A673 (cell line): ENCODE data around the gene SCTR. TPM values are rescaled to one million over a fixed set of nuclear protein-coding genes. Genes with fewer than 3 reads are reported as not detected.
A peak's percentile ranks its signal among the peaks of the same experiment; 100 is the strongest.

ENCODE experiments used
- BruUV-seq: library from RNA; stranded (reverse); fragments of 400-500 nt; replicated peaks from 2 replicates; lab custom pipeline; 2021; lab: Mats Ljungman, UMichigan
- CTCF ChIA-PET: fragments of 300-600 bp; sonication (Branson Sonifier 250); formaldehyde crosslinking; loops from one replicate; lab custom pipeline; 2022; ENCODE audit warnings: antibody characterized with exemption; lab: Charles Lee
- POLR2A ChIA-PET: fragments of 300-600 bp; sonication (Branson Sonifier 250); formaldehyde crosslinking; loops from one replicate; lab custom pipeline; 2022; ENCODE audit warnings: antibody characterized with exemption; ENCODE audit not compliant: low non-redundant PET; lab: Charles Lee
- DNase-seq: peaks from one replicate; pipeline ENCODE4 v3.0.0-alpha.2; 2015; ENCODE audit warnings: low spot score
- H3K27ac ChIP-seq: fragments of 200-600 bp; sonication (generic); 2 replicates; pipeline ENCODE4 v1.5.1; 2016; ENCODE audit warnings: mixed run types, low read depth, mild to moderate bottlenecking, mixed read lengths, antibody characterized with exemption, low read length; ENCODE audit not compliant: poor library complexity, severe bottlenecking
- H3K27me3 ChIP-seq: fragments of 200-600 bp; sonication (generic); replicated peaks from 2 replicates; pipeline ENCODE4 v1.6.1; 2017; ENCODE audit warnings: mixed run types, low read depth, mild to moderate bottlenecking, mixed read lengths, antibody characterized with exemption, low read length; ENCODE audit not compliant: insufficient read depth, poor library complexity
- H3K36me3 ChIP-seq: fragments of 200-600 bp; sonication (generic); 2 replicates; pipeline ENCODE4 v1.6.1; 2016; ENCODE audit warnings: mixed run types, mild to moderate bottlenecking, mixed read lengths, antibody characterized with exemption, low read length; ENCODE audit not compliant: insufficient read depth, poor library complexity, severe bottlenecking
- H3K4me1 ChIP-seq: fragments of 200-600 bp; sonication (generic); 2 replicates; pipeline ENCODE4 v1.6.1; 2017; ENCODE audit warnings: mixed run types, mild to moderate bottlenecking, mixed read lengths, antibody characterized with exemption, low read length; ENCODE audit not compliant: insufficient read depth, poor library complexity, severe bottlenecking
- H3K4me3 ChIP-seq: fragments of 200-600 bp; sonication (generic); 2 replicates; pipeline ENCODE4 v1.5.1; 2016; ENCODE audit warnings: low read depth, mixed run types, mild to moderate bottlenecking, mixed read lengths, low read length; ENCODE audit not compliant: poor library complexity, severe bottlenecking
- H3K9me3 ChIP-seq: fragments of 200-600 bp; sonication (generic); 2 replicates; pipeline ENCODE4 v1.6.1; 2016; ENCODE audit warnings: mixed run types, low read depth, mild to moderate bottlenecking, mixed read lengths, antibody characterized with exemption, low read length; ENCODE audit not compliant: poor library complexity, severe bottlenecking
- CTCF ChIP-seq: fragments of 300-800, 200-600 bp; sonication (generic); conservative IDR thresholded peaks from 2 replicates; pipeline ENCODE4 v1.5.1; 2017; ENCODE audit warnings: low read depth, mild to moderate bottlenecking, antibody characterized with exemption, low read length, moderate library complexity, mixed read lengths
- EZH2 ChIP-seq: fragments of 200-600 bp; sonication (generic); IDR thresholded peaks from 2 replicates; pipeline ENCODE4 v1.6.1; 2017; ENCODE audit warnings: borderline replicate concordance, low read depth, mild to moderate bottlenecking, mixed read lengths, antibody characterized with exemption, low read length; ENCODE audit not compliant: poor library complexity, severe bottlenecking
- intact Hi-C: fragments of 100-400 bp; cut with micrococcal nuclease; formaldehyde crosslinking; loops from one replicate; pipeline ENCODE4 v1.10.0; 2022; ENCODE audit not compliant: unreplicated experiment
- total RNA-seq: library from RNA; stranded (reverse); gene quantifications from 2 replicates; pipeline ENCODE4 v1.2.3, GENCODE V29; 2021

SCTR gene
- total RNA-seq, 1 experiment from 2014 or later = not detected

GRCh38 chr2:119430023-119430498 is 94.2 kb downstream of the SCTR start:
- H3K27ac ChIP-seq = peak overlapping the region; percentile 89
- H3K4me3 ChIP-seq = no peak overlapping the region
- H3K4me1 ChIP-seq = peaks cover 49% of the 10 kb centered on the region
- intact Hi-C loops = no loop called here
- ChIA-PET POLR2A (no interaction called here), CTCF (no interaction called here)
- no peaks in the 10 kb centered on the region for H3K36me3 ChIP-seq
- no peaks in the 10 kb centered on the region for H3K27me3 ChIP-seq
- no peak for TF ChIP-seq EZH2
- no peak for TF ChIP-seq CTCF
- H3K9me3 ChIP-seq = no peaks in the 10 kb centered on the region
- no TSS peak for BruUV-seq
- no peak for DNase-seq

GRCh38 chr2:119429225-119429981 is 94.9 kb downstream of the SCTR start:
- BruUV-seq = no TSS peak
- CTCF ChIA-PET = no interaction called here
- intact Hi-C loops = no loop called here
- DNase-seq = peak; percentile 72
- no peak for TF ChIP-seq EZH2
- TF ChIP-seq CTCF = no peak
- no peaks in the 10 kb centered on the region for H3K27me3 ChIP-seq
- no peaks in the 10 kb centered on the region for H3K36me3 ChIP-seq
- H3K27ac ChIP-seq = peak overlapping the region; percentile 89
- H3K4me3 ChIP-seq = no peak overlapping the region
- peaks cover 46% of the 10 kb centered on the region for H3K4me1 ChIP-seq
- POLR2A ChIA-PET = interaction anchor here (0.7 kb wide), 1 partner anchor 12 kb away, joined by 3 read pairs; no protein-coding TSS in a partner anchor
- H3K9me3 ChIP-seq = no peaks in the 10 kb centered on the region

GRCh38 chr2:119428488-119429224 is 95.6 kb downstream of the SCTR start:
- Histone ChIP-seq H3K27ac (no peak overlapping the region), H3K4me1 (peaks cover 42% of the 10 kb centered on the region), H3K36me3 (no peaks in the 10 kb centered on the region), H3K9me3 (no peaks in the 10 kb centered on the region), H3K4me3 (no peak overlapping the region), H3K27me3 (no peaks in the 10 kb centered on the region)
- ChIA-PET POLR2A (no interaction called here), CTCF (no interaction called here)
- TF ChIP-seq CTCF (no peak), EZH2 (no peak)
- no TSS peak for BruUV-seq
- DNase-seq = no peak
- intact Hi-C loops = no loop called here
